PC-9 (cell line): Measurements from ENCODE around the gene HOXD4.

Experiments
- EZH2 ChIP-seq: fragments of 200-600 bp; sonication (generic); IDR thresholded peaks from 2 replicates; pipeline ENCODE4 v1.8.0; 2017; ENCODE audit warnings: antibody characterized with exemption, low read depth
- TF ChIP-seq, protein P1 (sequence below): fragments of 200-600 bp; sonication (generic); conservative IDR thresholded peaks from 2 replicates; pipeline ENCODE4 v1.6.1; 2017; ENCODE audit warnings: mixed run types, antibody characterized with exemption, mild to moderate bottlenecking, moderate library complexity

DNA sequence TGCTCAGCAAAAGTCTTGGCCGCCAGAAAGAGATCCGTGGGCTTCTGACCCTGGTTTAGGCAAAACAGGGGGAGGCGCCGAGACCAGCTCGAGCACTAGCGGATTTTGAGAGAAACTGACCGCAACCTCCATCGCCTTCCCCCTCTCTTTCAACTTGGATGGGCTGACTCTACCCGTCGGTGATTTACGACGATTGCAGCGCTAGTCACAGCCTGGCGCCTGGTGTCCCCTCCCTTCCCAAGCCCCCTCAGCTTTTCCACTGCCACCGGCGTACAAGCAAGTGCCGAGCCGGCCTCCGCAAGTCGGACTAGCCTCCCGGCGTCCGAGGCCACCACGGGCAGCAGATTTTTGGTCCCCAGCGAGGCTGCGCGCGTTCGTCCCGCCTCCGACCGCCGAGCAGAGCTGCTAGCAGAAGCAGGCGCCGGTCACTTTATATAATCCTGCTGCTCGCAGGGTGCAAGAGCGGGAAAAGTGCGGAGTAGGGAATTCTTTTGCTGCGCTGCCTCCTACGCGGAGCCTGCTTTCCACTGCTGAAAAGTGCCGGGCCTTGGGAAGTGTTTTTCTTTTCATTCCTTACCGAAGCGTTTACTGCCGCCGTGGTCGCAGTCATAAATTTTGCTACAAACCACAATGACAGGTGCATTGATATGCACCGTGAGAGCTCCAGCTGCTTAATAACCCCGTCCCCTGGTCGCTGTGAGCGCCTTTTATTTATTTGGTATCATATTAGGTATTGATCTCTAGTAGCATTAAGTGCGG lies 13.4 kb downstream of the HOXD4 start:
- TF ChIP-seq EZH2 = no peak
- TF ChIP-seq, protein P1, sequence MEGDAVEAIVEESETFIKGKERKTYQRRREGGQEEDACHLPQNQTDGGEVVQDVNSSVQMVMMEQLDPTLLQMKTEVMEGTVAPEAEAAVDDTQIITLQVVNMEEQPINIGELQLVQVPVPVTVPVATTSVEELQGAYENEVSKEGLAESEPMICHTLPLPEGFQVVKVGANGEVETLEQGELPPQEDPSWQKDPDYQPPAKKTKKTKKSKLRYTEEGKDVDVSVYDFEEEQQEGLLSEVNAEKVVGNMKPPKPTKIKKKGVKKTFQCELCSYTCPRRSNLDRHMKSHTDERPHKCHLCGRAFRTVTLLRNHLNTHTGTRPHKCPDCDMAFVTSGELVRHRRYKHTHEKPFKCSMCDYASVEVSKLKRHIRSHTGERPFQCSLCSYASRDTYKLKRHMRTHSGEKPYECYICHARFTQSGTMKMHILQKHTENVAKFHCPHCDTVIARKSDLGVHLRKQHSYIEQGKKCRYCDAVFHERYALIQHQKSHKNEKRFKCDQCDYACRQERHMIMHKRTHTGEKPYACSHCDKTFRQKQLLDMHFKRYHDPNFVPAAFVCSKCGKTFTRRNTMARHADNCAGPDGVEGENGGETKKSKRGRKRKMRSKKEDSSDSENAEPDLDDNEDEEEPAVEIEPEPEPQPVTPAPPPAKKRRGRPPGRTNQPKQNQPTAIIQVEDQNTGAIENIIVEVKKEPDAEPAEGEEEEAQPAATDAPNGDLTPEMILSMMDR = no peak
